HepG2 (cell line): ENCODE data around the gene ANKRD65. TPM values are rescaled to one million over a fixed set of nuclear protein-coding genes. Genes with fewer than 3 reads are reported as not detected.

Experiments used
- ASH2L ChIP-seq: fragments of 300-600, 200-600 bp; sonication (generic); IDR thresholded peaks from 2 replicates; pipeline ENCODE4 v1.7.0; 2017; ENCODE audit warnings: low read depth, mild to moderate bottlenecking, moderate library complexity, mixed read lengths, low read length; ENCODE audit not compliant: insufficient read length
- KMT2B ChIP-seq: IDR thresholded peaks from 2 replicates; pipeline ENCODE4 v1.6.1; 2016; ENCODE audit warnings: missing genetic modification reagents, missing compliant biosample characterization
- NFE2 ChIP-seq: sonication (generic); formaldehyde crosslinking; IDR thresholded peaks from 2 replicates; pipeline ENCODE4 v1.4.0; 2020; ENCODE audit warnings: missing genetic modification reagents
- NFKBIZ ChIP-seq: IDR thresholded peaks from 2 replicates; pipeline ENCODE4 v1.6.1; 2018; ENCODE audit warnings: missing genetic modification reagents, missing compliant biosample characterization
- NR3C1 ChIP-seq: sonication (generic); formaldehyde crosslinking; IDR thresholded peaks from 2 replicates; pipeline ENCODE4 v1.4.0; 2020; ENCODE audit warnings: missing genetic modification reagents
- SRY ChIP-seq: sonication (generic); formaldehyde crosslinking; IDR thresholded peaks from 2 replicates; pipeline ENCODE4 v1.8.0; 2022; ENCODE audit warnings: mild to moderate bottlenecking, missing genetic modification reagents
- ZBED4 ChIP-seq: sonication (generic); formaldehyde crosslinking; IDR thresholded peaks from 2 replicates; pipeline ENCODE4 v1.4.0; 2020; ENCODE audit warnings: missing genetic modification reagents, borderline replicate concordance
- ZMYM4 ChIP-seq: sonication (generic); formaldehyde crosslinking; IDR thresholded peaks from 2 replicates; pipeline ENCODE4 v1.8.1; 2023; ENCODE audit warnings: mild to moderate bottlenecking, missing genetic modification reagents
- ZNF383 ChIP-seq: sonication (generic); formaldehyde crosslinking; IDR thresholded peaks from 2 replicates; pipeline ENCODE4 v1.4.0; 2020; ENCODE audit warnings: missing genetic modification reagents, mild to moderate bottlenecking, borderline replicate concordance
- ZNF609 ChIP-seq: sonication (generic); formaldehyde crosslinking; IDR thresholded peaks from 2 replicates; pipeline ENCODE4 v1.4.0; 2020; ENCODE audit warnings: mild to moderate bottlenecking, missing genetic modification reagents, borderline replicate concordance
- ZNF816 ChIP-seq: sonication (generic); formaldehyde crosslinking; IDR thresholded peaks from 2 replicates; pipeline ENCODE4 v1.8.0; 2022; ENCODE audit warnings: missing genetic modification reagents, mild to moderate bottlenecking, borderline replicate concordance
- polyA plus RNA-seq, 8 experiments: library from polyadenylated mRNA; depleted of rRNA in 3 of 8; stranded (reverse) in 7 of 8; unstranded in 1 of 8; fragments of >200 nt; fragmentation: Illumina TruSeq in 4 of 8; extraction: Trizol in 4 of 8; gene quantifications; 2 replicates each; pipeline versions ENCODE4 v1.2.1 to v1.2.3, GENCODE V29; 2011 to 2016; ENCODE audit warnings: low read depth in 4 of 8, missing spikeins in 1 of 8, mixed read lengths in 1 of 8; ENCODE audit not compliant: insufficient read depth in 1 of 8
- total RNA-seq, 5 experiments: library from RNA; depleted of rRNA; stranded (reverse); fragments of >200 nt; fragmentation: Illumina TruSeq; extraction: Trizol; gene quantifications; 2 replicates each; pipeline ENCODE4 v1.2.3, GENCODE V29; 2016; ENCODE audit warnings: low read depth in 1 of 5

Gene ANKRD65
- total and polyA plus RNA-seq, 2 of the 13 experiments (the other 11 are each of a cell fraction or from before 2014, with no cell fraction given) = 12.1 to 30.1 TPM

GRCh38 chr1:1430992-1431844 is 10.1 kb upstream of the ANKRD65 start (continued):
- TF ChIP-seq ZNF609 (CRISPR knock-in tag) = no peak
- TF ChIP-seq ZNF383 = no peak
- no peak for TF ChIP-seq ZBED4
- no peak for TF ChIP-seq NR3C1
- peak; percentile 20 for TF ChIP-seq ASH2L
- TF ChIP-seq SRY (CRISPR knock-in tag) = no peak
- TF ChIP-seq NFE2 (CRISPR knock-in tag) = no peak
- TF ChIP-seq ZNF816 (CRISPR knock-in tag) = 0 out of 2 replicates have a peak, but pooled peaks have one; percentile 18
- no peak for TF ChIP-seq KMT2B
- no peak for TF ChIP-seq ZMYM4 (CRISPR knock-in tag)
- no peak; the same call in 1 of the 2 replicates for TF ChIP-seq NFKBIZ (CRISPR knock-in tag)
